Hypothalamus (tissue), 51 donors: ENCODE results near the gene IGFBP3.
A peak's percentile ranks its signal among the peaks of the same experiment; 100 is the strongest.
"Not testable (repeated sequence)": the region's sequence is repeated elsewhere in the genome, so short reads cannot be mapped to it uniquely, and the experiment has no call there.

Experiments used
- DNase-seq, 51 donors: peaks; one replicate each; lab custom pipeline; 2025; lab: John Stamatoyannopoulos, UW

IGFBP3 gene

GRCh38 chr7:45920502-45921380 is at the start of gene IGFBP3:
IGFBP3 (minus strand) TSS chr7:45921272; CDS start chr7:45921140, 132 bp downstream.
- DNase-seq = peak in 6 of 51 donors; percentile 12 to 40 (median 20)

- no peak for DNase-seq
These were observed 49.4 kb upstream of the IGFBP3 start for GRCh38 chr7:45970454-45970853.

- DNase-seq = no peak
These were observed 48.9 kb upstream of the IGFBP3 start for GRCh38 chr7:45969940-45970339.

- DNase-seq = no peak
These were observed 47.9 kb upstream of the IGFBP3 start for GRCh38 chr7:45968856-45969541.

GRCh38 chr7:45968312-45968711 is 47.2 kb upstream of the IGFBP3 start:
- no peak for DNase-seq

GRCh38 chr7:45967591-45968157 is 46.6 kb upstream of the IGFBP3 start:
- DNase-seq = no peak

GRCh38 chr7:45962861-45963260 is 41.8 kb upstream of the IGFBP3 start:
- DNase-seq = no peak

GRCh38 chr7:45957721-45958120 is 36.6 kb upstream of the IGFBP3 start:
- no peak for DNase-seq

- DNase-seq = no peak
These were observed 34.2 kb upstream of the IGFBP3 start for GRCh38 chr7:45955286-45955685.

- not testable (repeated sequence) for DNase-seq
These were observed 32.0 kb upstream of the IGFBP3 start for GRCh38 chr7:45953055-45953454.

- no peak for DNase-seq
These were observed 23.0 kb upstream of the IGFBP3 start for GRCh38 chr7:45944058-45944457.

- DNase-seq = no peak
These were observed 19.9 kb upstream of the IGFBP3 start for GRCh38 chr7:45940939-45941338.

- not testable (repeated sequence) for DNase-seq
These were observed 19.2 kb upstream of the IGFBP3 start for GRCh38 chr7:45940237-45940781.

- DNase-seq = no peak
These were observed 18.5 kb upstream of the IGFBP3 start for GRCh38 chr7:45939574-45939973.

- DNase-seq = no peak
These were observed 17.7 kb upstream of the IGFBP3 start for GRCh38 chr7:45938626-45939302.

GRCh38 chr7:45937862-45938261 is 16.8 kb upstream of the IGFBP3 start:
- DNase-seq = no peak

- no peak for DNase-seq
These were observed 16.2 kb upstream of the IGFBP3 start for GRCh38 chr7:45937301-45937700.

- no peak for DNase-seq
These were observed 9.9 kb upstream of the IGFBP3 start for GRCh38 chr7:45930967-45931366.

GRCh38 chr7:45927721-45928120 is 6.6 kb upstream of the IGFBP3 start:
- DNase-seq = no peak

- peak in 1 of 51 donors; percentile 39 for DNase-seq
These were observed 3.2 kb upstream of the IGFBP3 start for GRCh38 chr7:45924283-45924682.

- no peak for DNase-seq
These were observed 2.7 kb upstream of the IGFBP3 start for GRCh38 chr7:45923818-45924217.
